AG04449 (cell line): ENCODE results near the gene KCNJ11.

ENCODE experiments used
- CTCF ChIA-PET: fragments of 350-600 bp; formaldehyde crosslinking; extraction: SDS; loops from one replicate; lab custom pipeline; 2021; ENCODE audit warnings: antibody characterized with exemption; lab: Yijun Ruan, JAX
- POLR2A ChIA-PET: fragments of 400-600, 350-600 bp; formaldehyde crosslinking; extraction: SDS; loops from one replicate; lab custom pipeline; 2020; ENCODE audit warnings: antibody characterized with exemption, inconsistent platforms; lab: Yijun Ruan, JAX
- DNase-seq: peaks from one replicate; pipeline ENCODE4 v3.0.0-alpha.2; 2010; ENCODE audit warnings: low read depth, low spot score
- H3K4me3 ChIP-seq: 2 replicates; pipeline ENCODE4 v1.5.1; 2011; ENCODE audit warnings: low read depth, mild to moderate bottlenecking, control low read depth, low read length
- TF ChIP-seq, protein P1 (sequence below): IDR thresholded peaks from one replicate; pipeline ENCODE4 v1.5.1; 2011; ENCODE audit warnings: mild to moderate bottlenecking, moderate library complexity, low read length, control low read depth, inconsistent platforms; ENCODE audit not compliant: insufficient read depth; ENCODE audit errors: missing control alignments

Gene KCNJ11

DNA sequence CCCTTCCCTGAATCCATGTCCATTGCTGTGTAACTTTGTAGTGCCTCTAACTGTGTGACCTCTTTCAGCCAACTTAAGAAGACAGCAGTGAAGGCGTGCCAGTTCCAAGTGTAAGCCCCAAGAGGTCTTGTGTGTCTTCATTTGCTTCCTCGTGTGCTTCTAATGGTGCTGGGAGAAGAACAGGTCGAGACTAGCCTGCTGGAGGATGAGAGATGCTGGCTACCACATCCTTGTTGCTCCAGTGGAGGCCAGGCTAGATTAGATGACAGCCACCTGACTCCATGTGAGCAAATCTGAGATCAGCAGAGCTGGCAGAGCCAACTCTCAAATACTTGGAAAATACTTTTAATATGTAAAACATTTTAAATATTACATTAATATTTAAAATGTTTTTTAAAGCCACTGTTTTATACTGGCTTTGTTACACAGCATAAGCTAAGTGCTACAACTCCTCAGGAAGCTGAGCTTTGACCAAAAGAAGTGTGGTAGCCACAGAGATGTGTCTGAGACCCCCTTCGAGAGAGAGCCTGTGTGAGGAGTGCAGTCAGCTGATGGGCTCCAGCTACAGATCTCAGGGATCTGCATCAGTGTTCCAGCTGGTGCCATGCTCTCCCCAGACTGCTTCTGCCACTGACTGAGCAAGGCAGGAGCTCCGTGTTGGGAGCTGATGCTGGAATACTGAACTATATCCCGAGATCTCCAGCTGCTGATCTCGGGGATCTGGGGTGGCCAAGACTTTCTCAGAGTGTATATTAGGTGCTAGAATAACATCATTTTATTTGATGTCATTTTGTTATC lies 8.9 kb downstream of the KCNJ11 start:
- ChIA-PET POLR2A (no interaction called here), CTCF (interaction anchor here (0.8 to 6.2 kb wide), 4 partner anchors 13 to 126 kb away, joined by 3 to 116 read pairs (median 26); no protein-coding TSS in a partner anchor)
- H3K4me3 ChIP-seq = no peak overlapping the region
- TF ChIP-seq, protein P1, sequence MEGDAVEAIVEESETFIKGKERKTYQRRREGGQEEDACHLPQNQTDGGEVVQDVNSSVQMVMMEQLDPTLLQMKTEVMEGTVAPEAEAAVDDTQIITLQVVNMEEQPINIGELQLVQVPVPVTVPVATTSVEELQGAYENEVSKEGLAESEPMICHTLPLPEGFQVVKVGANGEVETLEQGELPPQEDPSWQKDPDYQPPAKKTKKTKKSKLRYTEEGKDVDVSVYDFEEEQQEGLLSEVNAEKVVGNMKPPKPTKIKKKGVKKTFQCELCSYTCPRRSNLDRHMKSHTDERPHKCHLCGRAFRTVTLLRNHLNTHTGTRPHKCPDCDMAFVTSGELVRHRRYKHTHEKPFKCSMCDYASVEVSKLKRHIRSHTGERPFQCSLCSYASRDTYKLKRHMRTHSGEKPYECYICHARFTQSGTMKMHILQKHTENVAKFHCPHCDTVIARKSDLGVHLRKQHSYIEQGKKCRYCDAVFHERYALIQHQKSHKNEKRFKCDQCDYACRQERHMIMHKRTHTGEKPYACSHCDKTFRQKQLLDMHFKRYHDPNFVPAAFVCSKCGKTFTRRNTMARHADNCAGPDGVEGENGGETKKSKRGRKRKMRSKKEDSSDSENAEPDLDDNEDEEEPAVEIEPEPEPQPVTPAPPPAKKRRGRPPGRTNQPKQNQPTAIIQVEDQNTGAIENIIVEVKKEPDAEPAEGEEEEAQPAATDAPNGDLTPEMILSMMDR = no peak
- DNase-seq = no peak

DNA sequence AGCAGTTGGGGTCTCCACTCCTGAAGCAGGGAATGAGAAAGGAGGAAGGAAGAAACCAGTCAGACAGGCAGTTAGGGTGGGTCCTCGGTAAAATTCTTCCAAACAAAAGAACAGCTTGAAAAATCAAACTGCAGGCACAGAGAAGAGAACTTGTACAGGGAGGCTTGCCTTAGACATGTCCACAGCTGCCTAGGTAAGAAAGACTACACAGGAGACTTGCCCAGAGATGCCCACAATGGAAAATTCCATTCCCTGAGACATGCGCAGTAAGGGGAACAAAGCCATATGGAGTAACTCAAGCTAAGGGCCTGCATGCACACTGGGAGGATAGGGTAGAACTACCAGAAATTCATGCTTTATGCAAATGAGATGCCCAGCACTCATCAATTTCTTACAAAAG lies 9.8 kb downstream of the KCNJ11 start:
- no peak overlapping the region for H3K4me3 ChIP-seq
- TF ChIP-seq, protein P1 = no peak
- DNase-seq = no peak
- POLR2A ChIA-PET = no interaction called here
- CTCF ChIA-PET = interaction anchor here (1.5 to 2.1 kb wide), 3 partner anchors 11 to 24 kb away, joined by 4 to 9 read pairs (median 8); partner anchors contain the start of gene KCNJ11

GRCh38 chr11:17376493-17376892 lies 12.0 kb downstream of the KCNJ11 start:
- H3K4me3 ChIP-seq = no peak overlapping the region
- TF ChIP-seq, protein P1 = no peak
- CTCF ChIA-PET = interaction anchor here (1.0 to 1.4 kb wide), 4 partner anchors 8 to 128 kb away, joined by 3 to 4 read pairs (median 4); no protein-coding TSS in a partner anchor
- DNase-seq = no peak
- POLR2A ChIA-PET = no interaction called here

DNA sequence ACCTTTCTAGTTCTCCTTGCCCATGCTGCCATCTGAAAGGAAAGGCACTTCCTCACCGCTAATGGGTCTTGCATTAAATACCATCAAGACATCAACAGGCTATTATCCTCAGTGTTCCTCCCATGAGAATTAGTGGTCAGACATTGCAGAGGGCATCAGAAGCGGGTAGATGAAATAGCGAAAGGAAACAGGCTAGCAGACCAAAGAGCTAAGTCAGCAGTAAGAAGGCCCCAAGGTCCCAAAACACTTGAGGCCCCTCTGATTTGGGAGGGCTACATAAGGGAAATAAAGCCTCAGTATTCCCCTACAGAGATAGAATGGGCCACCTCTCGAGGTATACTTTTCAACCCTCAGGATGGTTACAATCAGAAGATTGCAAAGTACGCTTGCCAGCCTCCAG lies 12.9 kb downstream of the KCNJ11 start:
- no peak overlapping the region for H3K4me3 ChIP-seq
- ChIA-PET POLR2A (no interaction called here), CTCF (interaction anchor here (1.4 to 2.1 kb wide), 3 partner anchors 8 to 21 kb away, joined by 3 to 13 read pairs (median 4); no protein-coding TSS in a partner anchor)
- DNase-seq = no peak
- TF ChIP-seq, protein P1 = no peak

DNA sequence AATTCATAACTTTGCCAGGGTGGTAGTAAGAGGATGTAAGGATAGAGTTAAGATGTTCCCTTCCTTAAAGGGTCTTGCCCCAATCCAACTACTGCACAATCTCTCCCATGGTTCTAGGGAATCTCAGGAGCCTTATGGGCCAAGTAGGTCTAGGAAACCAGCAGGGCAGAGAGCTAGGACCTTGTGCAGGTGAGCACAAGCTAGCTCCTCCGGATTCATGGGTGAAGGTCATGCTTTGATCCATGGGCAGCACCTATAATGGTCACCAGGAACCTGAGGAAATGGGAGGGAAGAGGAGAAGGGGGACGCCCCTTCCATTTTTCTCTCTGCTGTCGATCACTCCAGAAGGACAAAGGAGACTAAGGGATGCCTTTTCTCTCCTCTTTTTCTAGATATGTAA lies 16.8 kb downstream of the KCNJ11 start:
- ChIA-PET POLR2A (no interaction called here), CTCF (interaction anchor here (0.9 to 8.9 kb wide), 3 partner anchors 10 to 18 kb away, joined by 3 to 79 read pairs (median 13); partner anchors contain the start of gene NCR3LG1)
- DNase-seq = no peak

More for the DNA sequence above, 16.8 kb downstream of the KCNJ11 start:
- TF ChIP-seq, protein P1 = no peak
- no peak overlapping the region for H3K4me3 ChIP-seq
